ENCODE data around the gene STIM2.
"Not testable (repeated sequence)": the region's sequence is repeated elsewhere in the genome, so short reads cannot be mapped to it uniquely, and the experiment has no call there.

Gene STIM2

GRCh38 chr4:27024805-27025204 is 164.2 kb downstream of the STIM2 start:
- no peak overlapping the region for H3K27ac ChIP-seq (ENCODE audit: low read length)
- no peaks in the 10 kb centered on the region for H3K4me1 ChIP-seq (ENCODE audit: insufficient read depth, low read length)

GRCh38 chr4:27027428-27027827 is 166.8 kb downstream of the STIM2 start:
- Histone ChIP-seq H3K27ac (ENCODE audit: low read length) (no peak overlapping the region), H3K9me3 (ENCODE audit: insufficient read depth, low read depth, low read length) (no peaks in the 10 kb centered on the region), H3K27me3 (ENCODE audit: insufficient read depth, low read length) (no peaks in the 10 kb centered on the region; the same call in 1 of the 2 replicates), H3K36me3 (ENCODE audit: insufficient read depth, low read depth, low read length) (peaks cover 9% of the 10 kb centered on the region), H3K4me1 (ENCODE audit: insufficient read depth, low read length) (no peaks in the 10 kb centered on the region), H3K9ac (ENCODE audit: low read depth, low read length) (no peak overlapping the region), H3K4me3 (ENCODE audit: low read length) (no peak overlapping the region)

More at GRCh38 chr4:27024805-27025204, 164.2 kb downstream of the STIM2 start:
- Histone ChIP-seq H3K4me3 (ENCODE audit: low read length) (no peak overlapping the region), H3K9ac (ENCODE audit: low read depth, low read length) (no peak overlapping the region), H3K36me3 (ENCODE audit: insufficient read depth, low read depth, low read length) (peaks cover 23% of the 10 kb centered on the region), H3K9me3 (ENCODE audit: insufficient read depth, low read depth, low read length) (no peaks in the 10 kb centered on the region), H3K27me3 (ENCODE audit: insufficient read depth, low read length) (no peaks in the 10 kb centered on the region)

GRCh38 chr4:27035127-27035526 is 174.5 kb downstream of the STIM2 start:
- H3K36me3 ChIP-seq (ENCODE audit: insufficient read depth, low read depth, low read length); H3K27me3 ChIP-seq (ENCODE audit: insufficient read depth, low read length); H3K9me3 ChIP-seq (ENCODE audit: insufficient read depth, low read depth, low read length); H3K9ac ChIP-seq (ENCODE audit: low read depth, low read length); H3K4me3 ChIP-seq (ENCODE audit: low read length); H3K27ac ChIP-seq (ENCODE audit: low read length); H3K4me1 ChIP-seq (ENCODE audit: insufficient read depth, low read length): not testable (repeated sequence)

- Histone ChIP-seq H3K4me1 (ENCODE audit: insufficient read depth, low read length) (no peaks in the 10 kb centered on the region), H3K9ac (ENCODE audit: low read depth, low read length) (no peak overlapping the region), H3K27me3 (ENCODE audit: insufficient read depth, low read length) (no peaks in the 10 kb centered on the region), H3K36me3 (ENCODE audit: insufficient read depth, low read depth, low read length) (no peaks in the 10 kb centered on the region), H3K9me3 (ENCODE audit: insufficient read depth, low read depth, low read length) (no peaks in the 10 kb centered on the region), H3K27ac (ENCODE audit: low read length) (no peak overlapping the region), H3K4me3 (ENCODE audit: low read length) (no peak overlapping the region)
These were observed 179.7 kb downstream of the STIM2 start for GRCh38 chr4:27040356-27040755.

GRCh38 chr4:27042411-27042810 is 181.8 kb downstream of the STIM2 start:
- Histone ChIP-seq H3K4me1 (ENCODE audit: insufficient read depth, low read length) (no peaks in the 10 kb centered on the region), H3K36me3 (ENCODE audit: insufficient read depth, low read depth, low read length) (no peaks in the 10 kb centered on the region), H3K27ac (ENCODE audit: low read length) (no peak overlapping the region), H3K9ac (ENCODE audit: low read depth, low read length) (no peak overlapping the region), H3K9me3 (ENCODE audit: insufficient read depth, low read depth, low read length) (no peaks in the 10 kb centered on the region), H3K4me3 (ENCODE audit: low read length) (no peak overlapping the region), H3K27me3 (ENCODE audit: insufficient read depth, low read length) (no peaks in the 10 kb centered on the region)

- Histone ChIP-seq H3K27me3 (ENCODE audit: insufficient read depth, low read length) (no peaks in the 10 kb centered on the region), H3K4me1 (ENCODE audit: insufficient read depth, low read length) (no peaks in the 10 kb centered on the region), H3K9me3 (ENCODE audit: insufficient read depth, low read depth, low read length) (no peaks in the 10 kb centered on the region), H3K4me3 (ENCODE audit: low read length) (no peak overlapping the region), H3K9ac (ENCODE audit: low read depth, low read length) (no peak overlapping the region), H3K36me3 (ENCODE audit: insufficient read depth, low read depth, low read length) (no peaks in the 10 kb centered on the region), H3K27ac (ENCODE audit: low read length) (no peak overlapping the region)
These were observed 182.6 kb downstream of the STIM2 start for GRCh38 chr4:27043200-27043599.

GRCh38 chr4:27046851-27047250 is 186.2 kb downstream of the STIM2 start:
- Histone ChIP-seq H3K4me1 (ENCODE audit: insufficient read depth, low read length) (no peaks in the 10 kb centered on the region), H3K4me3 (ENCODE audit: low read length) (no peak overlapping the region), H3K27me3 (ENCODE audit: insufficient read depth, low read length) (no peaks in the 10 kb centered on the region), H3K9me3 (ENCODE audit: insufficient read depth, low read depth, low read length) (no peaks in the 10 kb centered on the region), H3K27ac (ENCODE audit: low read length) (no peak overlapping the region), H3K9ac (ENCODE audit: low read depth, low read length) (no peak overlapping the region), H3K36me3 (ENCODE audit: insufficient read depth, low read depth, low read length) (no peaks in the 10 kb centered on the region)

- Histone ChIP-seq H3K27me3 (ENCODE audit: insufficient read depth, low read length) (no peaks in the 10 kb centered on the region), H3K9ac (ENCODE audit: low read depth, low read length) (no peak overlapping the region), H3K4me1 (ENCODE audit: insufficient read depth, low read length) (no peaks in the 10 kb centered on the region), H3K36me3 (ENCODE audit: insufficient read depth, low read depth, low read length) (no peaks in the 10 kb centered on the region), H3K4me3 (ENCODE audit: low read length) (no peak overlapping the region), H3K9me3 (ENCODE audit: insufficient read depth, low read depth, low read length) (no peaks in the 10 kb centered on the region), H3K27ac (ENCODE audit: low read length) (no peak overlapping the region)
These were observed 188.0 kb downstream of the STIM2 start for GRCh38 chr4:27048429-27049238.

GRCh38 chr4:27049239-27049829 is 188.7 kb downstream of the STIM2 start:
- Histone ChIP-seq H3K4me1 (ENCODE audit: insufficient read depth, low read length) (no peaks in the 10 kb centered on the region), H3K9ac (ENCODE audit: low read depth, low read length) (no peak overlapping the region), H3K36me3 (ENCODE audit: insufficient read depth, low read depth, low read length) (no peaks in the 10 kb centered on the region), H3K4me3 (ENCODE audit: low read length) (no peak overlapping the region), H3K27ac (ENCODE audit: low read length) (no peak overlapping the region), H3K9me3 (ENCODE audit: insufficient read depth, low read depth, low read length) (no peaks in the 10 kb centered on the region), H3K27me3 (ENCODE audit: insufficient read depth, low read length) (no peaks in the 10 kb centered on the region)

- Histone ChIP-seq H3K27me3 (ENCODE audit: insufficient read depth, low read length) (no peaks in the 10 kb centered on the region), H3K9me3 (ENCODE audit: insufficient read depth, low read depth, low read length) (no peaks in the 10 kb centered on the region), H3K4me1 (ENCODE audit: insufficient read depth, low read length) (no peaks in the 10 kb centered on the region), H3K36me3 (ENCODE audit: insufficient read depth, low read depth, low read length) (no peaks in the 10 kb centered on the region), H3K27ac (ENCODE audit: low read length) (no peak overlapping the region), H3K9ac (ENCODE audit: low read depth, low read length) (no peak overlapping the region), H3K4me3 (ENCODE audit: low read length) (no peak overlapping the region)
These were observed 190.1 kb downstream of the STIM2 start for GRCh38 chr4:27050731-27051130.

GRCh38 chr4:27055221-27055760 is 194.7 kb downstream of the STIM2 start:
- no peaks in the 10 kb centered on the region for H3K36me3 ChIP-seq (ENCODE audit: insufficient read depth, low read depth, low read length)
- H3K4me3 ChIP-seq (ENCODE audit: low read length): no peak overlapping the region
- H3K27me3 ChIP-seq (ENCODE audit: insufficient read depth, low read length): no peaks in the 10 kb centered on the region

GRCh38 chr4:27056281-27056680 is 195.6 kb downstream of the STIM2 start:
- Histone ChIP-seq H3K9ac (ENCODE audit: low read depth, low read length) (no peak overlapping the region), H3K36me3 (ENCODE audit: insufficient read depth, low read depth, low read length) (no peaks in the 10 kb centered on the region), H3K27ac (ENCODE audit: low read length) (no peak overlapping the region), H3K9me3 (ENCODE audit: insufficient read depth, low read depth, low read length) (no peaks in the 10 kb centered on the region), H3K4me1 (ENCODE audit: insufficient read depth, low read length) (no peaks in the 10 kb centered on the region), H3K27me3 (ENCODE audit: insufficient read depth, low read length) (no peaks in the 10 kb centered on the region), H3K4me3 (ENCODE audit: low read length) (no peak overlapping the region)

More at GRCh38 chr4:27055221-27055760, 194.7 kb downstream of the STIM2 start:
- H3K27ac ChIP-seq (ENCODE audit: low read length): no peak overlapping the region
- H3K4me1 ChIP-seq (ENCODE audit: insufficient read depth, low read length): no peaks in the 10 kb centered on the region
- no peak overlapping the region for H3K9ac ChIP-seq (ENCODE audit: low read depth, low read length)
- H3K9me3 ChIP-seq (ENCODE audit: insufficient read depth, low read depth, low read length): no peaks in the 10 kb centered on the region
